MM.1S (cell line): ENCODE measurements around the gene FUT7.

Experiments
- EZH2 ChIP-seq: fragments of 300-600 bp; sonication (generic); optimal IDR thresholded peaks from 2 replicates; pipeline ENCODE3; 2017; ENCODE audit warnings: low read depth, mild to moderate bottlenecking, antibody characterized with exemption, low read length, mixed read lengths
- TF ChIP-seq, protein P1 (sequence below): fragments of 300-600 bp; sonication (generic); IDR thresholded peaks from 2 replicates; pipeline ENCODE4 v1.5.1; 2016; ENCODE audit warnings: antibody characterized with exemption, low read length, mixed read lengths

DNA sequence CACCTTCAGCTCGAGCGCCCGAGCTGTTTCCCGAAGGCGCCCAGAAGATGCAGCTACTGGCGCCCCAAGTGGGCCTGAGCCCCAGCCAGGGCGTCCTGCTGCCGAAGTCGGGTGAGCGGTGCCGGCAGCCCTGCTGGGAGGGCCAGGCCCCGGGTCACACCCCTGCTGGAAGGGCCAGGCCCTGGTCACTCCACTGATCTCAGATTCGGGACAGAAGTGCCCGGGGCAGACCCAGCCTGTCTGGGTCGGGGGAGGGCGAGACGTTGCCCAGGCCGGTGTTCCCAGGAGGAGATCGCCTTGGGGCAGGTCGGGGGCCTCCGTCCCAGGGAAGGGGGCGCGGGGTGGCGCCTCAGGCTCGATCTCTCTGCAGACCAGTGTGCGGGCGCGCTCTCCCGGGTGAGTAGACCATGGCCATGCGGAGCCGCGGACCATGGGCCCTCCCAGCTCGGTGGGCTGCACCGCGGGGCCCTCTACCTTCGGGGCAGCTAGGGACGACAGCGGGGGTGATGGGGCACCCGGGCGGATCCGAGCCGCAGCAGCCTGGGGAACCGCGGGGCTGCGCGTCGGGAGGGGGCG lies 46.8 kb downstream of the FUT7 start:
- TF ChIP-seq, protein P1, sequence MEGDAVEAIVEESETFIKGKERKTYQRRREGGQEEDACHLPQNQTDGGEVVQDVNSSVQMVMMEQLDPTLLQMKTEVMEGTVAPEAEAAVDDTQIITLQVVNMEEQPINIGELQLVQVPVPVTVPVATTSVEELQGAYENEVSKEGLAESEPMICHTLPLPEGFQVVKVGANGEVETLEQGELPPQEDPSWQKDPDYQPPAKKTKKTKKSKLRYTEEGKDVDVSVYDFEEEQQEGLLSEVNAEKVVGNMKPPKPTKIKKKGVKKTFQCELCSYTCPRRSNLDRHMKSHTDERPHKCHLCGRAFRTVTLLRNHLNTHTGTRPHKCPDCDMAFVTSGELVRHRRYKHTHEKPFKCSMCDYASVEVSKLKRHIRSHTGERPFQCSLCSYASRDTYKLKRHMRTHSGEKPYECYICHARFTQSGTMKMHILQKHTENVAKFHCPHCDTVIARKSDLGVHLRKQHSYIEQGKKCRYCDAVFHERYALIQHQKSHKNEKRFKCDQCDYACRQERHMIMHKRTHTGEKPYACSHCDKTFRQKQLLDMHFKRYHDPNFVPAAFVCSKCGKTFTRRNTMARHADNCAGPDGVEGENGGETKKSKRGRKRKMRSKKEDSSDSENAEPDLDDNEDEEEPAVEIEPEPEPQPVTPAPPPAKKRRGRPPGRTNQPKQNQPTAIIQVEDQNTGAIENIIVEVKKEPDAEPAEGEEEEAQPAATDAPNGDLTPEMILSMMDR: no peak
- peak; percentile 38 for TF ChIP-seq EZH2
